ENCODE data around the gene TGFB2. TPM values are rescaled to one million over a fixed set of nuclear protein-coding genes. Genes with fewer than 3 reads are reported as not detected.

TGFB2 gene
- total and polyA plus RNA-seq, 10 donors = 0.24 to 5.5 (median 2.1) TPM

GRCh38 chr1:218332416-218332815, 12.7 kb upstream of the TGFB2 start:
- Histone ChIP-seq H3K36me3 (peaks cover 0 to 42% (median 6%) of the 10 kb centered on the region in 6 donors), H3K4me1 (no peaks in the 10 kb centered on the region), H3K27me3 (replicated peaks in 1 of 7) (no peaks in the 10 kb centered on the region), H3K9me3 (no peaks in the 10 kb centered on the region), H3K4me3 (no peak overlapping the region), H3K27ac (no peak overlapping the region)
- DNase-seq = no peak
- intact Hi-C loops (cut with DNase I; ENCODE audit: low total_unique reads) = loop anchor here (5.0 to 10.0 kb wide), 2 partner anchors 1082 to 1480 kb away; no protein-coding TSS in a partner anchor
- TF ChIP-seq POLR2A (IDR thresholded peaks at IDR 0.05) (no peak), CTCF (IDR thresholded peaks at IDR 0.05 in 8 of 11, conservative IDR thresholded peaks at IDR 0.05 in 3 of 11) (no peak), POLR2AphosphoS5 (IDR thresholded peaks at IDR 0.05) (no peak)

GRCh38 chr1:218336328-218336727, 8.8 kb upstream of the TGFB2 start:
- Histone ChIP-seq H3K27ac (no peak overlapping the region), H3K4me1 (no peaks in the 10 kb centered on the region), H3K9me3 (no peaks in the 10 kb centered on the region), H3K36me3 (peaks cover 0 to 30% (median 3%) of the 10 kb centered on the region in 6 donors), H3K27me3 (replicated peaks in 1 of 7) (no peaks in the 10 kb centered on the region), H3K4me3 (no peak overlapping the region)
- WGBS, 5 donors = 77 to 91% (median 87%) methylated on average over 2 of the region's 2 CpGs
- intact Hi-C loops (cut with DNase I; ENCODE audit: low total_unique reads) = loop anchor here (10.0 kb wide), 1 partner anchor 1078 kb away; no protein-coding TSS in a partner anchor
- no peak for DNase-seq
- no peak for TF ChIP-seq CTCF (IDR thresholded peaks at IDR 0.05 in 8 of 11, conservative IDR thresholded peaks at IDR 0.05 in 3 of 11)
- TF ChIP-seq POLR2A (IDR thresholded peaks at IDR 0.05) = no peak
- TF ChIP-seq POLR2AphosphoS5 (IDR thresholded peaks at IDR 0.05) = no peak

GRCh38 chr1:218339267-218339831, 5.8 kb upstream of the TGFB2 start:
- no peaks in the 10 kb centered on the region for H3K9me3 ChIP-seq
- intact Hi-C loops (cut with DNase I; ENCODE audit: low total_unique reads) = loop anchor here (10.0 kb wide), 1 partner anchor 1075 kb away; no protein-coding TSS in a partner anchor
- H3K36me3 ChIP-seq = peaks cover 0 to 13% (median 0%) of the 10 kb centered on the region in 6 donors
- no peak for TF ChIP-seq POLR2A (IDR thresholded peaks at IDR 0.05)
- peak; percentile 17 to 65 (median 57) for TF ChIP-seq CTCF (IDR thresholded peaks at IDR 0.05 in 8 of 11, conservative IDR thresholded peaks at IDR 0.05 in 3 of 11)
- no peak overlapping the region for H3K27ac ChIP-seq
- WGBS, 5 donors = 3 to 9% (median 7%) methylated on average over 1 of the region's 1 CpG
- no peak overlapping the region for H3K4me3 ChIP-seq
- peaks cover 0 to 2% (median 0%) of the 10 kb centered on the region in 6 donors for H3K4me1 ChIP-seq
- peaks cover 0 to under 1% (median 0%) of the 10 kb centered on the region in 7 donors for H3K27me3 ChIP-seq (replicated peaks in 1 of 7)
- DNase-seq = no peak

- intact Hi-C loops (cut with DNase I; ENCODE audit: low total_unique reads) = loop anchor here (10.0 kb wide), 1 partner anchor 183 kb away; no protein-coding TSS in a partner anchor
- 87 to 98% (median 97%) methylated on average over 1 of the region's 1 CpG for WGBS, 5 donors
- peaks cover 0 to 19% (median 6%) of the 10 kb centered on the region in 7 donors for H3K27me3 ChIP-seq (replicated peaks in 1 of 7)
Measured at GRCh38 chr1:218341325-218341724, 3.8 kb upstream of the TGFB2 start.

More at GRCh38 chr1:218341325-218341724, 3.8 kb upstream of the TGFB2 start:
- no peaks in the 10 kb centered on the region for H3K9me3 ChIP-seq
- no peak for DNase-seq
- peaks cover 7 to 22% (median 17%) of the 10 kb centered on the region in 6 donors for H3K4me1 ChIP-seq
- peaks cover 0 to 3% (median 0%) of the 10 kb centered on the region in 6 donors for H3K36me3 ChIP-seq
- H3K27ac ChIP-seq = no peak overlapping the region
- TF ChIP-seq POLR2A (IDR thresholded peaks at IDR 0.05) = no peak
- no peak for TF ChIP-seq CTCF (IDR thresholded peaks at IDR 0.05 in 8 of 11, conservative IDR thresholded peaks at IDR 0.05 in 3 of 11)
- TF ChIP-seq POLR2AphosphoS5 (IDR thresholded peaks at IDR 0.05) = no peak
- no peak overlapping the region for H3K4me3 ChIP-seq
